IPS-20b (cell line): Measurements from ENCODE around the gene POLD2.
"Not testable (repeated sequence)": the region's sequence is repeated elsewhere in the genome, so short reads cannot be mapped to it uniquely, and the experiment has no call there.

Experiments used
- H3K27ac ChIP-seq: one replicate; pipeline ENCODE4 v1.5.1; 2013; ENCODE audit warnings: low read length
- H3K27me3 ChIP-seq: 2 replicates; pipeline ENCODE4 v1.6.1; 2013; ENCODE audit warnings: mild to moderate bottlenecking, low read length, inconsistent platforms; ENCODE audit not compliant: insufficient read depth
- H3K36me3 ChIP-seq: 2 replicates; pipeline ENCODE4 v1.6.1; 2013; ENCODE audit warnings: low read depth, mild to moderate bottlenecking, inconsistent platforms, low read length, moderate library complexity; ENCODE audit not compliant: insufficient read depth
- H3K4me1 ChIP-seq: 2 replicates; pipeline ENCODE4 v1.6.1; 2013; ENCODE audit warnings: mild to moderate bottlenecking, control low read depth, inconsistent platforms, low read length, moderate library complexity; ENCODE audit not compliant: insufficient read depth
- H3K4me3 ChIP-seq: 2 replicates; pipeline ENCODE4 v1.5.1; 2013; ENCODE audit warnings: mild to moderate bottlenecking, low read length, inconsistent platforms
- H3K9ac ChIP-seq: 2 replicates; pipeline ENCODE4 v1.6.1; 2013; ENCODE audit warnings: low read depth, mild to moderate bottlenecking, inconsistent platforms, low read length, moderate library complexity
- H3K9me3 ChIP-seq: 2 replicates; pipeline ENCODE4 v1.6.1; 2013; ENCODE audit warnings: mild to moderate bottlenecking, low read depth, low read length, inconsistent platforms; ENCODE audit not compliant: insufficient read depth

The POLD2 gene

GRCh38 chr7:44123190-44124003 is at the start of gene POLD2:
TSS of gene POLD2 (minus strand) at chr7:44123548. CDS start at chr7:44122053, 1,495 bp downstream.
- H3K27me3 ChIP-seq, result peaks cover 8% of the 10 kb centered on the region; the same call in 1 of the 2 replicates
- no peaks in the 10 kb centered on the region for H3K4me1 ChIP-seq
- H3K36me3 ChIP-seq, result peaks cover 34% of the 10 kb centered on the region
- peak within 1 kb of the TSS; percentile 77 for H3K4me3 ChIP-seq
- no peak within 1 kb of the TSS for H3K27ac ChIP-seq
- no peaks in the 10 kb centered on the region for H3K9me3 ChIP-seq
- peak within 1 kb of the TSS; percentile 85 for H3K9ac ChIP-seq

GRCh38 chr7:44172803-44173424 is 49.6 kb upstream of the POLD2 start:
- Histone ChIP-seq H3K4me3 (no peak overlapping the region), H3K9me3 (no peaks in the 10 kb centered on the region), H3K36me3 (no peaks in the 10 kb centered on the region), H3K27ac (no peak overlapping the region), H3K27me3 (no peaks in the 10 kb centered on the region), H3K9ac (no peak overlapping the region), H3K4me1 (no peaks in the 10 kb centered on the region)

- Histone ChIP-seq H3K9ac (no peak overlapping the region), H3K27ac (no peak overlapping the region), H3K9me3 (no peaks in the 10 kb centered on the region), H3K27me3 (no peaks in the 10 kb centered on the region), H3K36me3 (no peaks in the 10 kb centered on the region), H3K4me3 (no peak overlapping the region), H3K4me1 (no peaks in the 10 kb centered on the region)
Measured at GRCh38 chr7:44172352-44172751, 49.0 kb upstream of the POLD2 start.

- not testable (repeated sequence) for H3K9ac ChIP-seq, H3K36me3 ChIP-seq, H3K27ac ChIP-seq, H3K27me3 ChIP-seq, H3K4me1 ChIP-seq, H3K9me3 ChIP-seq, H3K4me3 ChIP-seq
Measured at GRCh38 chr7:44171901-44172300, 48.6 kb upstream of the POLD2 start.

- H3K4me3 ChIP-seq, result no peak overlapping the region
- peaks cover 8% of the 10 kb centered on the region; the same call in 1 of the 2 replicates for H3K4me1 ChIP-seq
Measured at GRCh38 chr7:44167920-44168319, 44.6 kb upstream of the POLD2 start.

GRCh38 chr7:44163591-44163990 is 40.2 kb upstream of the POLD2 start:
- Histone ChIP-seq H3K9me3 (no peaks in the 10 kb centered on the region), H3K9ac (no peak overlapping the region), H3K36me3 (no peaks in the 10 kb centered on the region), H3K4me1 (peaks cover 8% of the 10 kb centered on the region; the same call in 1 of the 2 replicates), H3K27me3 (no peaks in the 10 kb centered on the region), H3K4me3 (no peak overlapping the region), H3K27ac (no peak overlapping the region)

More at GRCh38 chr7:44167920-44168319, 44.6 kb upstream of the POLD2 start:
- Histone ChIP-seq H3K27me3 (no peaks in the 10 kb centered on the region), H3K27ac (no peak overlapping the region), H3K9ac (no peak overlapping the region), H3K36me3 (no peaks in the 10 kb centered on the region), H3K9me3 (no peaks in the 10 kb centered on the region)

DNA sequence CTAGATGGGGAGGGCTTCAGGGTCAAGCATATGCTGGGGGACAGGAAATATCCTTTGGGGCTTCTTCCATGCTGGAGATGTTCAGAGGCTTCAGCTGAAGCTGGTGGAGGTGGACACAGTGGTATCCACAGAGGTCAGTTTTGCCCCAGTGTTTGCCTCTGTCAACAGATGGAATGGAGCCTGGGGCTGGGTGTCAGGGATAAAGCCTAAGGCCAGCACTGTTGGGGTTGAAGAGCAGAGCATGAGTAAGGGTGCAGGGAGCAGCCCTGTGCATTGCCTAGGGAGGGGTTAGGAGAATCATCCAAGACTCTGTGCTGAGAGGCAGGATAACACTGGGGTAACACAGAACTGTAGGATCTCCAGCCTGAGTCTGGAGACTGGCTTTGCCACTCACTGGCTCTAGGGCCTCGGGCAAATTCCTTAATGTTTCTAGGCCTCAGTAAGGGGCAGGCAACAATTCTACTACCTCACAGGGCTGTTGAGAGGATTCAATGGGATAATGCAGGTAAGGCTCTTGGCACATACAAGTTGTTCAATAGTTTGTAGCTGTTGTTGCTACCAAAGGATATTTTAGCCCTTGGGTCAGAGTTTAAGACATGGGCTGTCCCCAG is 39.5 kb upstream of the POLD2 start:
- Histone ChIP-seq H3K9ac (no peak overlapping the region), H3K27ac (no peak overlapping the region), H3K4me3 (no peak overlapping the region), H3K9me3 (no peaks in the 10 kb centered on the region), H3K4me1 (peaks cover 8% of the 10 kb centered on the region; the same call in 1 of the 2 replicates), H3K27me3 (no peaks in the 10 kb centered on the region), H3K36me3 (no peaks in the 10 kb centered on the region)

DNA sequence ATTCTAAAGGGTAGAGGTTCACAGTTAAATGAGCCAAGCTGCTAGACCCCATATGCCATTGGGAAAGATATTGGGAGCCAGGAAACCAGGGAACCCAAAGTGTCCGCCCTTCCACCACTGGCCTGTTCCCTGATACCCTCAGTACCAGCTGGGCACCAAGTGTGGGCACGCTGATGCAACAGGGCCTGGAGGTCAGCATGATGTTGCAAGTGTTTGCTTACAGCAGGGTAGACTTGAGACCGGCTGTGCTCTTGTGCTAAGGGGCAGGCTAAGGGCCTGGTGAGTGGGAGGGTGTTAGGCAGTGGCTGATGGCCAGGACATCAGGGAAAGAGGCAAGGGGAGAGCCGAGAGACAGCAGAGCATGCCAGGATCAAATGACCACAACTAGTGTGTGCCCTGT is 38.8 kb upstream of the POLD2 start:
- Histone ChIP-seq H3K4me1 (peaks cover 8% of the 10 kb centered on the region; the same call in 1 of the 2 replicates), H3K9me3 (no peaks in the 10 kb centered on the region), H3K27ac (no peak overlapping the region), H3K27me3 (no peaks in the 10 kb centered on the region), H3K9ac (no peak overlapping the region), H3K36me3 (no peaks in the 10 kb centered on the region), H3K4me3 (no peak overlapping the region)

GRCh38 chr7:44161371-44161770 is 38.0 kb upstream of the POLD2 start:
- no peak overlapping the region for H3K9ac ChIP-seq
- H3K4me3 ChIP-seq, result no peak overlapping the region
- H3K4me1 ChIP-seq, result peaks cover 8% of the 10 kb centered on the region; the same call in 1 of the 2 replicates
- H3K36me3 ChIP-seq, result no peaks in the 10 kb centered on the region
- H3K27ac ChIP-seq, result no peak overlapping the region
- no peaks in the 10 kb centered on the region for H3K27me3 ChIP-seq
- no peaks in the 10 kb centered on the region for H3K9me3 ChIP-seq

GRCh38 chr7:44159824-44160630 is 36.7 kb upstream of the POLD2 start:
- peaks cover 8% of the 10 kb centered on the region; the same call in 1 of the 2 replicates for H3K4me1 ChIP-seq
- H3K9me3 ChIP-seq, result no peaks in the 10 kb centered on the region
- H3K27ac ChIP-seq, result no peak overlapping the region
- H3K9ac ChIP-seq, result no peak overlapping the region
- no peak overlapping the region for H3K4me3 ChIP-seq
- H3K27me3 ChIP-seq, result no peaks in the 10 kb centered on the region
- no peaks in the 10 kb centered on the region for H3K36me3 ChIP-seq

DNA sequence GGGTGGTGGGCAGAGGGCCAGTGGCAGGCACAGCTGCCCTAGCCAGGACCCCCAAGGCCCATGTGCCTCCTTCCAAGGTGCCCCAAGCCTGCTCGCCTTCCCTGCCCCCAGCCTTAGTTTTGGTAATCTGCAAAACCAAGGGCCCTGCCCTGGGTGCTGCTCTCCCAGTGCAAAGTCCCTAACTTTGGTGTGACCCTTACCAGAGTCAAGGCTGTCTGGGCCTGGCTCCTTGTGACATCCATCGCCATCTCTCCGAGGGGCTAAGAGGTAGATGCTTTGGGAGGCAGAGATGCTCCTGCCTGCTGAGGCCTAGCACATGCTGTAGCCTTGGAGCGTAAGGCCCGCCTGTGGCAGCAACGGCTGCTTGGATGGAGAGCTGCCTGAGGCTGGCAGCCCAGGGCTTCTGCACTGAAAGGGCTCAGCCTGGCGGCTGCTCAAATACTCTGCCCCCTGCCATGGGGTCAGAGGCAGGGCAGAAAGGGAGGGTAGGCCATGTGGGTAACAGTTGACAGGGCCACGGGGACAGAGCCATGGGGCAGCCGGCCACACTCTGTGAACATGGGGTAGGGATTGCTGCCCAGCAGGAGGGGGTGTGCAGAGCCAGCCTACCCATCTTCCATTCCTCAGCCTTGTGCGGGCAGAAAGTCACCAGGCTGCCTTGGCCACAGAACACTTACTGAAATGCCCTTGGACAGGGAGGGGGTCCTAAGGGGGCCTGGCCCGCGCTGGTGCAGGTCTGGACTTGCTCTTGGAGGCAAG is 35.7 kb upstream of the POLD2 start:
- Histone ChIP-seq H3K4me3 (no peak overlapping the region), H3K27me3 (no peaks in the 10 kb centered on the region), H3K9ac (no peak overlapping the region), H3K27ac (no peak overlapping the region), H3K4me1 (peaks cover 8% of the 10 kb centered on the region; the same call in 1 of the 2 replicates), H3K36me3 (no peaks in the 10 kb centered on the region), H3K9me3 (no peaks in the 10 kb centered on the region)
